Measurements from ENCODE around the gene CACNA1D.

CACNA1D gene

DNA sequence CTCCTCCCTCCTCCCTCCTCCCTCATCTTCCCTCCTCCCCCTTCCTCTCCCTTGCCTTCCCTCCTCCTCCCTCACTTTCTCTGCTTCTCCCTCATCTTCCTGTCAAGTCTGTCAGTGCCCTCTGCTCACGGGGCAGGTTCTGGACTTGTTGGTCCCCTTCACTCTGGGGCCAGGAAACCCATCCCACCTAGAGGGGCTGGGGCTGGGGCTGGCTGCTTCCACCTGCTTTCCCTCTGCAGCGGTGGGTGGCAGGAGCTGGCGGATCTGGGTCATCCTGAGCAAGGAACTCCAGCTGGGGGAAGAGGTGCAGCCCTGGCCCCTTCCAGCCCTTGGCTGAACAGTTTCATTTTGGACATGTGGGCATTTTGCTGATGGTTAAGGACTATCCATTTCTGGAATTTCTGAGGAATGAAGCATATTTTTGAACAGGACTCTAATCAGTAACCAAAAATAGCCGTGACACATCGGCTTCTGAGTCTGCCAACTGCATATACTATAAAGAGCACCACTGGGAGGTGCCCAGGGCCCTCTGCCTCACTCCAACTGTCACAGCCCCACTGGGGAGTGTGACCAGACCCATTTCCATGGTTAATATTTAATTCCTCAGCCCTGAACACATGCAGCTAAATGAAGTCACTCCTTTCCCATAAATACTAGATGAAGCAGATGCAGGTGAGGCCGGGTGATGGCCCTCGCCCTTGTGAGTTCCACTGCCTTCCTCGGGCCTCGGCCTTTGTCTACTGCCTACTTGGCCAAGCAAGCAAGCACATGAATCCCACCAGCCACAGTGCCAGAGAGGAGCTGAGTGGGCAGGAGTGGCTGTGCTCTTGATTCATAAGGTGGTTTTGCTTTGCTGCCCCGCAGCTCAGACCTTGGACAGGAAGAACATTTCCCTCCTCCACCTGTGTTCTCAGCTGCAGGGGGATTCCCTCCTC lies 312.0 kb downstream of the CACNA1D start:
- DNase-seq (ENCODE audit: low read depth): no peak

DNA sequence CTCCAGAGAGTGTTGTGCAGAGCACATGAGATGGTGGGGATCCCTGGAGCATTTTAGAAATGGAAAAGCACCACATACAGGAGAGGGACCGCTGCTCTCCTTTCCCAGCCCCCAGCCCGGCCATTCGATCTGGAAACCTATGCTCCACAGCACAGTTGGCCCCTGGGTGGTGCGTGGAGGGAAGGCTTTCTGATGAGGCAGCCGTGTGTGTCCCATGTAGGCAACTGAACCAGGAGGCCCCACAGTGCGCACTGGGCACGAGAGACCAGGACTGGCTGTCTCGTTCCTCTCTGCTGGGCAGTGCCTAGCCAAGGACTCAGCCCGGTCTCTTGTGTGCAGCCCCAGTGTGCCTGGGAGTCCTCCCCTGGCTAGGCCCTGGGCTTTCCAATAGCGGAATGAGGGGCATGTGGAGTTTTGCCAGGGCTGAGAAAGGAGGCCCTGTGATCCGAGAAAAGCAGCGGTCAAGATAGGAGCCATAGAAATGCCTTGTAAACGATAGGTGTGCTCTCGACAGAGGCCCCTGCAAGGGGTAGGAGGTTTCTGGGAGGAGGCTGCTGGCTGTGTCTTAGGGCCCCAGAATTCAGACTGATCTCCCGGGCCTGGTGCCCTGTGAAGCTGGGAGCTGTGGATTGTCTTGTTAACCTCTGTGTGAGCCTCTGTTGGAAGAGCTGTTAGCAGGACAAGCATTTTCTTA lies 312.9 kb downstream of the CACNA1D start:
- no peak for DNase-seq (ENCODE audit: low read depth)

DNA sequence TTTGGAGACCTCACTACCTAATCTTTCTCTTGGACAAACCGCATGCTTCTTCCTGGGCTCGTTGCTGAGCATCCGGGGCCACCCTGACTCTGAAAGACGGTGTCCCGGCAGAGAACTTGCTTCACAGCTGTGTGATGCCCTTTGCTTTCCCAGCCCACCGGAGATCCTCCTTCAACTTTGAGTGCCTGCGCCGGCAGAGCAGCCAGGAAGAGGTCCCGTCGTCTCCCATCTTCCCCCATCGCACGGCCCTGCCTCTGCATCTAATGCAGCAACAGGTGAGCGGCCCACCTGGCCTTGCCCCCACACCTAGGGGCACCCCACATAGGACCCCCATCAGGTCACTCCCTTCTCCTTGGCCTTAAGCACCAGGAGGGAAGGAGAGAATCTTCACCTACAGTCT lies 314.1 kb downstream of the CACNA1D start:
- DNase-seq (ENCODE audit: low read depth): no peak

DNA sequence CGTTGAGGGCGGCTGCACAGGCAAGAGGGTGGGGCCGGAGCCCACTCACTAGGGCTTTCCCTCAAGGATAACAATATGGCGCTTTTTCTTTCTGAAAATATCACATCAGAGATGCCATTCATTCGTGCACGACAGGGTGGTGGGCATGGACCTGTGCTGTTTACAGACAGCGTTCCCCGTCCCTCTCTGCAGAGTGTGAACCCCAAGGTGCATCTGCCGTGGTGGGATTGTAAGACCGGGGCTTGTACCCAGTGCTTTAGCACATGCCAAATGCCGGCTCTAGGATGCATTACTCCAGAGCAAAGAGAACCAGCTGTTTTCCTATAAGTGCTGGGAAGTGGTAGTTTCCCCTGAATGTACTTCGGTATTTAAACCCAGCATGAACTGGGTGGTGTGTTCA lies 314.9 kb downstream of the CACNA1D start:
- DNase-seq (ENCODE audit: low read depth): no peak

DNA sequence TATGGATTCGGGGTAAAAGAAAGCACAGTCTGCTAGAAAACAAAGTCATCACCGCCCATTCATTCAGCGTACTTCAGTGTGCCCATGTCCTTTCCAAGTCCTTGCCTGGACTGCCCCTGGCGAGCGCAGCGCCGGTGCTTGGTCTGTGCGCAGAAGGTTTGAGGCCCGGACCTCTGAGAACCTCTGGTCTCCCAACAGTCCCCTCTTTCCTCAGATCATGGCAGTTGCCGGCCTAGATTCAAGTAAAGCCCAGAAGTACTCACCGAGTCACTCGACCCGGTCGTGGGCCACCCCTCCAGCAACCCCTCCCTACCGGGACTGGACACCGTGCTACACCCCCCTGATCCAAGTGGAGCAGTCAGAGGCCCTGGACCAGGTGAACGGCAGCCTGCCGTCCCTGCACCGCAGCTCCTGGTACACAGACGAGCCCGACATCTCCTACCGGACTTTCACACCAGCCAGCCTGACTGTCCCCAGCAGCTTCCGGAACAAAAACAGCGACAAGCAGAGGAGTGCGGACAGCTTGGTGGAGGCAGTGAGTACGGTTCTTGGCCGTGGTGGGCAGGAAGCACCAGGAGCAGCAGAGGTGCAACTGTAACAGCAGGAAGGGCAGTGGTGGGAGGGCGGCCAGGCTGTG lies 315.5 kb downstream of the CACNA1D start:
- DNase-seq (ENCODE audit: low read depth): no peak

DNA sequence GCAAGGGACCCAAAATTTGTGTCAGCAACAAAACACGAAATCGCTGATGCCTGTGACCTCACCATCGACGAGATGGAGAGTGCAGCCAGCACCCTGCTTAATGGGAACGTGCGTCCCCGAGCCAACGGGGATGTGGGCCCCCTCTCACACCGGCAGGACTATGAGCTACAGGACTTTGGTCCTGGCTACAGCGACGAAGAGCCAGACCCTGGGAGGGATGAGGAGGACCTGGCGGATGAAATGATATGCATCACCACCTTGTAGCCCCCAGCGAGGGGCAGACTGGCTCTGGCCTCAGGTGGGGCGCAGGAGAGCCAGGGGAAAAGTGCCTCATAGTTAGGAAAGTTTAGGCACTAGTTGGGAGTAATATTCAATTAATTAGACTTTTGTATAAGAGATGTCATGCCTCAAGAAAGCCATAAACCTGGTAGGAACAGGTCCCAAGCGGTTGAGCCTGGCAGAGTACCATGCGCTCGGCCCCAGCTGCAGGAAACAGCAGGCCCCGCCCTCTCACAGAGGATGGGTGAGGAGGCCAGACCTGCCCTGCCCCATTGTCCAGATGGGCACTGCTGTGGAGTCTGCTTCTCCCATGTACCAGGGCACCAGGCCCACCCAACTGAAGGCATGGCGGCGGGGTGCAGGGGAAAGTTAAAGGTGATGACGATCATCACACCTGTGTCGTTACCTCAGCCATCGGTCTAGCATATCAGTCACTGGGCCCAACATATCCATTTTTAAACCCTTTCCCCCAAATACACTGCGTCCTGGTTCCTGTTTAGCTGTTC lies 316.9 kb downstream of the CACNA1D start:
- DNase-seq (ENCODE audit: low read depth): no peak

DNA sequence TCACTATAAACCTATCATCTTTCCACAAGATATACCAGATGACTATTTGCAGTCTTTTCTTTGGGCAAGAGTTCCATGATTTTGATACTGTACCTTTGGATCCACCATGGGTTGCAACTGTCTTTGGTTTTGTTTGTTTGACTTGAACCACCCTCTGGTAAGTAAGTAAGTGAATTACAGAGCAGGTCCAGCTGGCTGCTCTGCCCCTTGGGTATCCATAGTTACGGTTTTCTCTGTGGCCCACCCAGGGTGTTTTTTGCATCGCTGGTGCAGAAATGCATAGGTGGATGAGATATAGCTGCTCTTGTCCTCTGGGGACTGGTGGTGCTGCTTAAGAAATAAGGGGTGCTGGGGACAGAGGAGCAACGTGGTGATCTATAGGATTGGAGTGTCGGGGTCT lies 318.0 kb downstream of the CACNA1D start:
- no peak for DNase-seq (ENCODE audit: low read depth)

DNA sequence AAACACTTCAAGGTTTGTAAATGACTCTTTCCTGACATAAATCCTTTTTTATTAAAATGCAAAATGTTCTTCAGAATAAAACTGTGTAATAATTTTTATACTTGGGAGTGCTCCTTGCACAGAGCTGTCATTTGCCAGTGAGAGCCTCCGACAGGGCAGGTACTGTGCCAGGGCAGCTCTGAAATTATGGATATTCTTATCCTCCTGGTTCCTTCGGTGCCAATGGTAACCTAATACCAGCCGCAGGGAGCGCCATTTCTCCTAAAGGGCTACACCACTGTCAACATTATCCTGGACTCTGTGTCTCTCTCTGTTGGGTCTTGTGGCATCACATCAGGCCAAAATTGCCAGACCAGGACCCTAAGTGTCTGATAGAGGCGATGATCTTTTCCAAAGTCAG lies 318.8 kb downstream of the CACNA1D start:
- DNase-seq (ENCODE audit: low read depth): no peak

DNA sequence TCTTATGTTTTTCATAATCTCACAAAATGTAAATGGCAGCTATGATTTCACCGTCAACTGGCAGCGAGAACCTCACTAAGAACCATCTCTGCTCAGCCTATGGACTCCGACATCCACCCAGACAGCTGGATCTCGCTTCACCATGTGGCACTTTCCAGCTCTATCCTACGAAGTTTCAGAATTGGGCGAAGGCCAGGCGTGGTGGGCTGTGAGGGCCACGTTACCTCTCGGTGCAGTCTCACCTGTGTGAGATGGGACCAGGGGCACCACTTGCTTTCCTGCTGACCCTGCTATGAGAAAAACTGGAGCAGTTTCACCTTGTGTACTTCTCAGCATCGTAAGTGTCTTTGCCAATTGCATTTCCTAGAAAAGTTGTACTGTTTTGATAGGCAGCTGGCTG lies 319.5 kb downstream of the CACNA1D start:
- DNase-seq (ENCODE audit: low read depth): no peak

DNA sequence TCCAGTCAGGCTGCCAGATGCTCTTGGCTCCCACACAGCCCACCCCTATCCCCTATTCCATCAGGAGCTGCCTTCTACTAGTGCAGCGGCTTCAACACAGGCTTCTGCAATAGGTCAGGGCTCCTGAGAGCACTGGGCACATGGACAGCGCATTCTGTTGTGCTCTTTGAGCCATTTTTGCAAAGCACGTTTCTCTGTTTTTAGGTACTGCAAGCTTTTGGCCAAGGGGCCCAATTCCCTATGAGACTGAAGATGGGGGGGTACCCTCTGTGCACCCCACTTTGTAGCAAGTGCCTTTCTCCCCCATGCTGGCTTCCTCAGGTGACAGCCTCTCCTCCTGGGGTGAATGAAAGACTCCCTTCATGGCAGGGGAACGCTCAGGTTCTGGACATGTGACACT lies 320.7 kb downstream of the CACNA1D start:
- DNase-seq (ENCODE audit: low read depth): no peak

DNA sequence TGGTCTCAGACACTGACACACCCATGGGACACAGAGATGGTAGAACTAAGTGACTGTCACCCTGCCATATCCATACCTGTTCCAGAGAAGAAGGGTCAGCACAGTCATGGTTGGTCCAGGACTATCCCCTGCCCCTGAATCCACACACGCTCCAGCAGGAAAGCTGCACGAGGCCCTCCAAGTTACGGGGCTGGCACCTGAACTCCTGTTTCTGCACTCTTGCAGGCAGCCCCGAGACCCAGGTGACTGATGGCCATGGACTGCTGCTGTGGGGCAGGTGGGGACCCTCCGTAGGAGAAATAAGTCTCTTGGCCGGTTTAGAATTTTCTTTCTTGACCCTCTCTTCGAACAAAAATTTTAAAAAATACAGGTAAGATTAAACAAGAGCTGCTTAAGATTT lies 321.2 kb downstream of the CACNA1D start:
- no peak for DNase-seq (ENCODE audit: low read depth)

DNA sequence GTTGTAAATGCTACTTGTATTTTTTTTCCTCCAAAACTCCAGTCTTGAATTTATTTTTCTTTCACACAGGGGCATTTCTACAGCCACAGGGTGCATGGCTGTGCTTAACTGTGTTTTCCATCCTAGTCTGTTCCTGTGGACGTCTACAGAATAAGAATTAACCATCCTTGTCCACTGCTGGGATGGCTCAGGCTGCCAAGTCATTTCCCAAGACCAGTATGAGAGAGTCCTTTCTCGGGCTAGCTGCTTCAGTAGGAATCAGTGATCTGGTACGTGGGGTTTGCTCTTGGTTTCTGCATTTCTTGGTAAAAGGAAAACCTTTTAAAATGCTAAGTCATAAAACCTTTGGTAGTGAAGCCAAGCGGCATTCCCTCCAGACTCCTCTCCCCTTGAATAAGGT lies 322.0 kb downstream of the CACNA1D start:
- no peak for DNase-seq (ENCODE audit: low read depth)

DNA sequence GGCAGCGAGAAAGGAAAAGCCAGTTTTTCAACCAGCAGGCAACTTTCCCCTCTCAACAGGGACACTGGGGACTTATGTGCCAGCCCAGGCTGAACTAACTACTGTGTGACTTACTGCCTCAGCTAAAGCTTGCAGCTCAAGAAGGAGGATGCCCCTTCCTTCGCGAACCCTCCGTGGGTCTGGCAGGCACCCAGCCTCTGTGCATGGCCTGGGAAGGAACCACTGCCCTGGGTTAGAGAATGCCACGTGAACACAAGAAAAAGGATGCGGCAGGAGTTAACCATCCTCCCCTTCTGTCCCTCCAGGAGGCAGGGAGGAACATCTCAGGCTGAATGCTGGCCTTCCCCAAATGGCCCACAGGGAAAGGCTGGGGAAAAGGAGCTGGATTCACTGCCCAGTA lies 322.8 kb downstream of the CACNA1D start:
- no peak for DNase-seq (ENCODE audit: low read depth)

DNA sequence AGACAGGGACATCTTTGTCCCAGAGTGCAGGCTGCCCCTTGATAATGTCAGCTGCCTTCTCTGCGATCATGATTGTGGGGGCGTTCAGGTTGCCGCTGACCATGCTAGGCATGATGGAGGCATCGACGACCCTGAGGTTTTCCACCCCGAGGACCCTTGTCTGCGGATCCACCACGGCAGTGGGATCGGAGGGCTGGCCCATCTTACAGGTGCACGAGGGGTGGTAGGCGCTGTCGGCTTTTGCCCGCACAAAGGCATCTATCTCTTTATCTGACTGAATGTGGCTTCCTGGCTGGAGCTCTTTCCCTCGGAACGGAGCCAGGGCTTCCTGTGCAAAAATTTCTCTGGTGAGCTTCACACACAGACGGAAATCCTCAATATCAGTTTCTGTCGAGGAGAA lies 323.4 kb downstream of the CACNA1D start:
- no peak for DNase-seq (ENCODE audit: low read depth)

DNA sequence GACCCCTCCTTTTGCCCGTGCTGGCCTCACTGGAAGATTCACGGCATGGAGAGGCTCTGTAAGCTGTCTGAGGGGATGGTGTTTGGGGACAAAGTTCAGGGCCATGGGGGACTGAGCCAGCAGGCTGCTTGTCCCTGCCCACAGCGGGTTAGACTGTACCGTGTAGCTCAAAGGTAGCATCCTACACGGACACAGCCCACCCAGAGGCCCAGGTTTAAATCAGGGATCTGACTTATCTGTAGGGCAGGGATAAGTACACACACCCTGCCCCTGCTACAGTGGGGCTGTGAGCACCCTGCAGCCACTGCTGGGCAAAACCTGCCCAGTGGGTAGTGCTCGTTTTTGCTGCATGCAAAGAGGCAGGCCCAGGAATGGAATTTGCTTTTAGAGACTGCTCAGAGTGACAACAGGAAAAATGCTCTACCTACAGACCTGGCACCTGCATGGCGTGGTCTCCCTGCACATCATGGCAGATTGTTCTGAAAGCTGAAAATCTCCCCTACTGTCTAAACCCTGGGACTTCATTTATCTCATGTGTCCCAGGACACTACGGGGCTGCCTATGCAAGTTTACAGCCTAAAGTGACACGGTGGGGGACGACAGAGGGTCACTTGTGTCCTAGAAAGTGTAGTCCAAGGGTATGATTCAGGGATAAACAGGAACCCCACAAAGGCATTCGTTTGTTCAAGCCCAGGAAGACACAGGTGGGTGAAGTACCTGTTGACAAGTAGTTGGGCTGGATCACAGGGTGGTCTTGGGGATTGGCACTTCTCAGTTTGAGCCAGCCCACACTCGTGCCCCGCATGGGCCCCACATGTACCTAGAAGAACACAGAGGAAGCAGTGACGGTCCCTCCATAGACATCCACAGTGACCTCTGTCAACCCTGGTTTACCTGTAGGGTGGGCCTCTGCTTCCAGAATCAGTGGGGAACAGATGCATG lies 324.1 kb downstream of the CACNA1D start:
- DNase-seq (ENCODE audit: low read depth): no peak

DNA sequence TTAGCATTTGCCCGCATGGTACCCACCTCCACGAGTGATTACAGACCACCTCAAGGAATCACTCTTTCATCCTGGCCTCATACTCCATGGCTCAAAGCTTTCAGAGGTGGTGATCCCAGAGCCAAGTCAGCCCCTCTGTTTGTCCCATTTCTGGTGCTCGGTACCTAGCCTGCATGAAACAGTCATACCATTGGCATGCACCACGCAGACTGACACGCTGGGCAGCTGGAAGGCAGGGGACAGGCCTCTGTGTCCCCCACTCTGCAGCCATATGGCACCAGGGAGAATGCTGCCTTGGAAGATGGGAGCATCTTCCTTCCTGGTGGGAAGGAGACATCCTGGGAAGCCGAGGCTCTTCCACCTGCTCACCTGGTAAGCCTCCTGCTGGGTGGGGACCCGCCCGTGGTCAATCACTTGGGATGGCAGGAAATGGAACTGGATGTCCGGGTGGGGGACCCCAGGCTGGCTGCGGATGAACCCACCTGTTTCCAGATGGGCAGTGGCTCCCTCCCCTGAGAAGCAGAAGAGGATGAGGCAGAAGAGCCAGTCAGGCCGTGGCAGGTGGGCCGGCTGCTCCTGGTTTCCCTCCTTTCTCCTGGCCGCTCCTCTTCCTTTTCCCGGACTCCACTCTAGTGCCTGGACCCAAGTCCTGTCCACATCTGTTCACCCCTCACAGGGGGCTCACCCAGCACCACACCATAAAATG lies 324.9 kb downstream of the CACNA1D start:
- DNase-seq (ENCODE audit: low read depth): no peak

DNA sequence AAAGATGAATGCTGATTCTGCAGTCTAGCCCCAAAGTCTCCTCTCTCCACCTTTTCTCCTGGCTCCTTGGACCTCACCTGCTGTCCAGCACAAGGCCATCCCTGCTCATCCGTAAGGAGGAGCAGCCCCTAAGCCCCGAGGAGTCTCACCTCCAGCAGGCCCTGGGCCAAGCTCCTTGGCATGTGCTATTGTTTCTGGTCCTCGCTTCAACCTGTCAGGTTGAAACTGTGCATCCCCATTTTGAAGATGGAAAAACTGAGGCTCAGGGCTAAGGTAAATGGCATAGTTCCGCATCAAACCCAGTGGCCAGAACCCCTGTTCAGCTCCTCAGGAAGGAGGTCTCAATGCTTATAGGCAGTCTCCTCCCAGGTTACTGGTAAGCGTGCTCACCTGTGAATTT lies 325.7 kb downstream of the CACNA1D start:
- no peak for DNase-seq (ENCODE audit: low read depth)

DNA sequence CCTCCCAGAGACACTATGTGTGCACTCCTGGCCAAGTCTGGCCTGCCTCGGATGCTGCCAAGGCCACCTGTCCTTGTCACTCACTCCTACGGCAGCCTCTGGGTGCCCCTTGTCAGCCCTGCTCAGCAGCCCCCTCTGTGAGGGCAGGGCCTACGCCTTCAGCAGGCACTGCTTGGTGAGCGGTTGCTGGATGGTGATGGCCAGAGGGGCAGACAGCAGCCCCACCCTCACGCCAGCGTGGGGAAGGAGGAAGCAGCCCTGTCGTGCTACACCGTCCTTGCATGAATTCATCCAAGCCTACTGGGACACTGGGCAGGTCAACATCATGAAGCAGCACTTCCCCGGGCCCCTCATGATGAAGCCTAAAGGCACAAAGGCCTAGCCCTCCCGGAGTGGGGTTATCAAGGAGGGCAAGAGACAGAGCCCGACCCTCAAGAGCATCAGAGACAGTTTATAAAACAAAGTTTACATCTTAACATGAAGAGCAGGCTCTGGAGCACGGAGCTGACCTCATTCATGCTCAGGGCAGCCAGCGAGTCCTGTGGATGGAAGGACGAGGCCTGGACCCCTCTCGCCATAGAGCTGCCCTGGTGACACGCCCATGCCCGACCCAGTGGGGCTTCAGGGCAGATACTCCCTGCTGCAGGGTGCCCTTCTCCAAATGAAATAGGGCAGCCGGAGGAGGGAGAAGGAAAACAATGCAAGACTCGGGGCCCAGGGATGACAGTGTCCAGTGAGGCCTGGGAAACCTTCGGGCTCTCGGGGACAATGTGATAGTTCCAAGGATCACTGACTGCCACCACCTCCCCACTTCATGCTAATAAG lies 326.6 kb downstream of the CACNA1D start:
- no peak for DNase-seq (ENCODE audit: low read depth)

DNA sequence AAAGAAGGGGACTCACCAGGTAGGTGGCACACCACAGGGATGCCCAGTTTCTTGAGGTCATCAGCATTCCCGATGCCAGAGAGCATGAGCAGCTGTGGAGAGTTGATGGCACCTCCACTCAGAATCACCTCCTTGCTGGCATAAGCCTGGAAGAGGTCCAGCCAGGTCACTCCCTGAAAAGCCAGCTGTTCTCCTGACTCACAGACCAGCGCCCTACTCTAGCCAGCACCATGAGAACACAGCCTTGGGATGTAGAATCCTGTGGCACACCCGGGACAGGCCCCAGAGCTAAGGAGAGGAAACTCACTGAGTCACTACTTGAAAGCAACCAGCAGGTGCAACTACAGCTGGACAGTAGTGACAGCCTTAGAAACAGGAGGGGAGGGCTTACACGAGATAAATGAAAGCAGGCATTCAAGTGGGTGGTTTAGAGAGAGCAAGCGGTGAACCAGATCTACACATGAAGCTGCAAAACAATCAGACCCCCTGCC lies 327.3 kb downstream of the CACNA1D start:
- no peak for DNase-seq (ENCODE audit: low read depth)
